ENCODE results near the gene TMED10.
"Not testable (repeated sequence)": the region's sequence is repeated elsewhere in the genome, so short reads cannot be mapped to it uniquely, and the experiment has no call there.

Gene TMED10

DNA sequence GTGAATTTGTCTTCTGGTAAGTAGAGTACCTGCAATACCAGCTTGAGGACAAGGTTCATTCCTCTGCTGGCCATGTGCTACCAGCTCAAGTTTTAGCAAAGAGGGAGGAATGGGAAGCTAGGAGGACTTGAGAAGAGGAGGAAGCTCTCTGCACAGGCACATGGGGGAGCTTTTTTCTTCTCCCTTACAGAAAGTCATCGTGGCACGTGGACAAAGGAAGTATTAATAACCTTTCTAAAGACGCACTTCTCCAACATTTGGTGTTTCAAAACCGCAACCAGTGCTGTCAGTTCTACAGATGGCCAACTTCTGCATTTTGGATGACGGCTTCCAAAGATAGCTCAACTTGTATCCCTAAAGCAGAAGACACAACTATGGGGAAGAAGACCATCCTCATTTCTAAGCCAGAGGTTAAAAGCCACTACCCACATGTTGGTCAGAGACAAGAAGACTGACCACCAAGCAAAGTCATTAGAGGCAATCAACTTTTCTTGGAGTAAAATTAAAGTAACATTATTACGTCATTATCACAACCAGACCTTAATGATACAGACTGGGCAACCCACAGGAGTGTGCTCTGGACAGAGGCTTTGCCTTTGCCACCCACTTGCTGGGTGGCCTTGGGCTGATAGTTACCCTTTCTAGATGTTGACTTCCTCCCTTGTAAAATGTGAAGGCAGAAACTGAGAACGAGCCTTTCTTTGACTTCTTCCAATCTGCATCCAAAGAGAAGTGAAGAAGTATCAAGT is 12.3 kb upstream of the TMED10 start:
- DNase-seq: no peak

DNA sequence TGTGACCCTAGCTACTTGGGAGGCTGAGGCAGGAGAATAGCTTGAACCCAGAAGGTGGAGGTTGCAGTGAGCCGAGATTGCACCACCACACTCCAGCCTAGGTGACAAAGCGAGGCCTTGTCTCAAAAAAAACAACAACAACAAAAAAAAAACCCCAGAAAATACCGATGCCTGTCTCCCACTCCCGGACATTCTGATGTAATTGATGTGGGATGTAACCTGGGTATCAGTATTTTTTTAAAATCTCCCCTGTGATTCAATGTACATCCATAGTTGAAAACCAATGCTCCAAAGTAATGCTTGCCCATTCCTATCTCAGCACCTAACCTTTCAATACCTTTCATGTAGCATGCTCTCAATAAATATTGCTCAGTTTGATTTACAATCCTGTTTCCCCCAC is 11.7 kb upstream of the TMED10 start:
- no peak for DNase-seq

DNA sequence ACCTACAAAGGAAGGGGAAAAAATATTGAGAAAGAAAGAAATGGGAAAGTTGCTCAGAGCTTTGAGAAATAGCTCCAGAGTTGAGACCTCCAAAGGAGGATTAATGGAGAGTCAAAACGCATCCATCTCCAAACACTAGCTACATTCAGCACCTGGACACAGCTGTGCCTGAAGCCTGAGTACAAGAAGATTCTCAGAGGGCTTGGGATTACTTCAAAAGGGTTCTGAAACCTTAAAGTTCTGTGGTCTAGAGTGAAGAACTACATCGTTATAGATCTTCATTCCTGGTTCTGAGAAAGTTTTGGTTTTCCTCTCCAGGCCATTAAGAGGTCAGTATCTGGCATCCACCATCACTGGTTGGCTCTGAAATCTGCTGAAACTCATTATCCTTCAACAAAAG is 10.5 kb upstream of the TMED10 start:
- DNase-seq: no peak

DNA sequence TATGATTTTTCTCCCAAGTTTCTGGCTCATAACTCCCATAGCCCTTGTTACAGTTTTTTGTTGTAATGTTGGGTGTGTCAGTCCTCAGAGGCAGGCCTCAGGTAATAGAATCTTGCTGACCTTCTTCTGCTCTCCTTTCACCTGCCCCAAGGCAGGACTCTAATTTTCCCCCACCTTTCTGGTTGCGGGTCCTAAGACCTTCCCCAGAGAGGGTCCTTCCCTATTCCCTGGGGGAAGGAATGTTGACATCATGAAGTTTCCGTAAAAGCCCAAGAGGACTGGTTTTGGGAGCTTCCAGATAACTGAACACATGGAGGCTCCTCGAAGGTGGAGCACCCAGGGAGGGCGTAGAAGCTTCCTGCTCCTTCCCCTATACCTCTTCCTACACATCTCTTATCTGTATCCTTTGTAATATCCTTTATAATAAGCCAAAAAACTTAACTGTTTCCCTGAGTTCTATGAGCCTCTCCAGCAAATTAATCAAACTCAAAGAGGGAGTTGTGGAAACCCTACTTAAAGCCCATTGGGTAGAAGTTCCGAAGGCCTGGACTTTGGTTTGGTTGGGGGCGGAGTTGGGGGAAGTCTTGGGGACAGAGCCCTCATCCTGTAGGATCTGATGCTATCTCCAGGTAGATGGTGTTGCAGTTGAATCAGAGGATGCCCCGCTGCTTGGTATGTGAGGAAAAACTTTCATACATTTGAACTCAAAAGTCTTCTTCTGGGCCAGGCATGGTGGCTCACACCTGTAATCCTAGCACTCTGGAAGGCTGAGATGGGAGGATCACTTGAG is 9.0 kb upstream of the TMED10 start:
- no peak for DNase-seq

DNA sequence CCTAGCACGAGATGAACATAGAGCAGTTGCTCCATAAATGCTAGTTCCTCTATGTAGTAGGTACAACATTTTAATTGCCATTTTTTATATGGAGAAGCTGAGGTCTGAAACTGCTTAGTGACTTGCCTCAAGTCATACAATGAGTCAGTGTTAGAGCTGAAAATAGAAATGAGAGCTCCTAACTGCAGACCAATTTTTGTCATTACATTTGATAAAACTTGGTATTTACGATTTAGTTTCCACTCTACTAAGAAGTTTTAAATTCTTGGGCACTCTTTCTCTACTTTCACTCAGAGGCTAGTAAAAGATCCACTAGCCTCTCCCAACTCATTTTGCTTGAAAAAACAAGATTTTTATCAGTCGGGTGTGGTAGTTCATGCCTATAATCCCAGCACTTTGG is 8.1 kb upstream of the TMED10 start:
- DNase-seq: no peak

DNA sequence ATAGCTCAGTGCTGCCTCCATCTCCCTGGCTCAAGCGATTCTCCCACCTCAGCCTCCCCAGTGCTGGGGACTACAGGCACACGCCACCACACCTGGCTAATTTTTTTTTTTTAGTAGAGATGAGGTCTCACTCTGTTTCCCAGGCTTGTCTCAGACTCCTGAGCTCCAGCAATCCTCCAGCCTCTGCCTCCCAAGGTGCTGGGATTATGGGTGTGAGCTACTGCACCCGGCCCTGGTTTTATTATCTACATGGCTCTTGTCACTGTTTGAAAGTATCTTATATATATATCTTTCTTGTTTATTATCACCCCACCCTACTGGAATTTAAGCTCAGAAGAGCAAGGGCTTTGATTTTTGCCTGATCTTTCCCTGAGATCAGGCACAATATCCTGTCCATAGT is 7.6 kb upstream of the TMED10 start:
- no peak for DNase-seq

DNA sequence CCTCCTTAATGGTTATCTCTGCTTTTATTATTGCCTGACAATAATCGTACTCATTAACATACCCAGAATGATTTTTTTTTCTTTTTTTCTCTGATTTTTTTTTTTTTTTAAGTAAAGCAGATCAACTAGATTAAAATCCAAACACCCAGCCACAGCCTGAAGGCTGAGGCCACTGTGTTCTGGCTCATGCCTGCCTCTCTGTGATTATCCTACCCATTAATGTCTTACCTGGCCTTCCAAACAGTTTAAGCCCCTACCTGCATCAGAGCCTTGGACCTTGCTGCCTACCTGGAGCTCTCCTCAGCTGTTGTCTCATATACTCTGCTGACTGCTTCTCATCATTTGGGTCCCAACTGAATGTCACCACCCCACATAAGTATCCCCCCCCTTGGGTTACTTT is 6.8 kb upstream of the TMED10 start:
- DNase-seq: no peak

DNA sequence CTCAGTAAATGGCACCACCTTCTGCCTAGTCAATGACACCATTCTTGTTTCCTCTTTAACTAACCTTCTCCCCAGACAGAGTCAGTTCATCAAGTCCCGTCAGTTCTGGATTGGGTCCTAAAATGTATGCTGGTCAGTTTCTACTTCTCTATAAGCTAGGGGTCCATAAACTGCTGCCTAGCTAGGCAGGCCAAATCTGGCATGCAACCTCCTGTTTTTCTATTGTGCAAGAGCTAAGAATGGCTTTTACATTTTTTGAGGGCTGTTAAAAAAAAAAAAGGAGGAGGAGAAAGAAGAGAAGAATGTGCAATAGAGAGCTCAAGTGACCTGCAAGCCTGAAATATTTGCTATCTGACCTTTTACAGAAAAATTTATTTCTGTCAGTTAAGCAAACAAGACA is 6.4 kb upstream of the TMED10 start:
- no peak for DNase-seq

DNA sequence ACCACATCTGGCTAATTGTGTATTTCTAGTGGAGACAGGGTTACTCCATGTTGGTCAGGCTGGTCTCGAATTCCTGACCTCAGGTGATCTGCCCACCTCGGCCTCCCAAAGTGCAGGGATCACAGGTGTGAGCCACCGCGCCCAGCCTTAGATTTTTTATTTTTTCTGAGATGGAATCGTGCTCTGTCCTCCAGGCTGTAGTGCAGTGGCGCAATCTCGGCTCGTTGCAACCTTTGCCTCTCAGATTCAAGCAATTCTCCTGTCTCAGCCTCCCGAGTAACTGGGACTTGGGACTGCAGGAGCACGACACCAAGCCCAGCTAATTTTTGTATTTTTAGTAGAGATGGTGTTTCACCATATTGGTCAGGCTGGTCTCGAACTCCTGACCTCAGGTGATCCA is 5.8 kb upstream of the TMED10 start:
- not testable (repeated sequence) for DNase-seq

DNA sequence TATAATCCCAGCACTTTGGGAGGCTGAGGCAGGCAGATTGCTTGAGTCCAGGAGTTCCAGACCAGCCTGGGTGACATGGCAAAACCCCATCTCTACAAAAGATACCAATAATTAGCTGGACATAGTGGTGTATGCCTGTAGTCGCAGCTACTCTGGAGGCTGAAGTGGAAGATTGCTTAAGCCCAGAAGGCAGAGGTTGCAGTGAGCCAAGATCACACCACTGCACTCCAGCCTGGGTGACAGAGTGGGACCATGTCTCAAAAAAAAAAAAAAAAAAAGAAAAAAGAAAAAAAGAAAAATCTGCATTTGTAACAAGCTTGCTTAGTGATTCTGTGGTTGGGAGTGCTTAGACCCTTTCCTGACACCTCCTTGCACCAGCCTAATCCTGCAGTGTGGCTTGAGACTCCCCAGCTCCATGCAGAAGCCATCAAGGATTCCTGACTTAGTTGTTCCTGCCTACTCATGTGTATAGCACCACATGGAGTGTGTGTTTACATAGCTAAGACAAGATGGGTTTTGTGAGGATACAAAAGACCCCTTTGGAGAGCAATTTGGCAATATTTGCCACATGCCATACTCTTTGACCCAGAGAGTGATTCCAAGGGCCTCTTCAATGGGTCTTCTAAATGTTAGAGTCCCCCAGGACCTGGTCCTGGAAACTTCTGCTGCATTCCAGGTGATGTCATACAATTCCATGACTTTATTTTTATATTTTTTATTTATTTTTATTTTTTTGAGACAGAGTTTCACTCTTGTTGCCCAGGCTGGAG is 5.1 kb upstream of the TMED10 start:
- peak; percentile 3 for DNase-seq

DNA sequence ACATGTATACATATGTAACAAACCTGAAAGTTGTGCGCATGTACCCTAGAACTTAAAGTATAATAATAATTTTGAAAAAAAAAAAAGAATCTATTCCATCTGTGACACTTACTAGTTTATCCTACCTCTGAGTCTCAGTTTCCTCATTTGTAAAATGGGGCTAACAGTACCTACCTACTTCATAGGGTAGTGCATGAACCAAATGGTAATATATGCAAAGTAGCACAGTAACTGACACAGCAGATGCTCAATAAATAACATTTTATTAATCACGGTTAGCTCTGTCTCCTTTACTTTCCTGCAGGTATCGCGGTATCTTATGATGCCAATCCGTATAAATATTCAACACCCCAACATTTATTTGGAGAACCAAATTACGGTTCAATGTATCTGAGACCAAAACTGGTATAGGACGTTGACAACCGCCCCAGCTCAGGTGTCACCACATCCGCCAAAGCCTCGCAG is 703 bp downstream of the TMED10 start:
- no peak for DNase-seq

DNA sequence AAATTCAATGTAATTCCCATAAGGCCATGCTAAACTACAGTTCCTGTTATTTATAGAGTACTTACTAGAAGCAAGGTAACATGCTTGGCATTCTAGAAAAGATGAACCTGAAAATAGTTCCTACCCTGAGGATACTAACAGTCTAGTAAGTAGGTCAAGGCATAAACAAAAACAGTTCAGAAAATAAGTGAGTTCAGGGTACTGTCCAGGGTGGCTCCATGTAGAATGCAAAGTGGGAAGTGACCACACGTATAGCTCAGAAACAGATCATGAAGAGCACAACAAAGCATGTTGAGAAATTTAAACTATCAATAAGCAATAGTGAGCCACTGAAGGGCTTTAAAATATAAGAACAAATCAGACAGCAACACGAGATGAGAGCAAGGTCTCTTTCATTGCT is 2.3 kb downstream of the TMED10 start:
- no peak for DNase-seq

DNA sequence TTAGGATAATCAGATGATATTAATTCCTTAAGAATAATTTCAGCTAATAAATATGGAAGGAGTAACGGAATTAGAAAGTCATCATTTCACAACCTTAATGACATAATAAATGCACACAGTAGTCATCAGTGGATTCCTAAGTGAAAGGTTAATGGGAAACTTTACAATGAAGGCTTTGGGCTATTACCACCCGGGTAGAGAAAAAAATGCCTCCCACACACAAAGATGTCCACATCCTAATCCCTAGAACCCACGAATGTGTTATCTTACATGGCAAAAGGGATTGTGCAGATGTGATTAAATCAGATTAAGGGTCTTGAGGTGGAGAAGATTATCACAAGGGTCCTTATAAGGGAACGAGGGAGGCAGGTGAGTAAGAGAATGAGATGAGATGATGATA is 5.6 kb downstream of the TMED10 start:
- DNase-seq: no peak

DNA sequence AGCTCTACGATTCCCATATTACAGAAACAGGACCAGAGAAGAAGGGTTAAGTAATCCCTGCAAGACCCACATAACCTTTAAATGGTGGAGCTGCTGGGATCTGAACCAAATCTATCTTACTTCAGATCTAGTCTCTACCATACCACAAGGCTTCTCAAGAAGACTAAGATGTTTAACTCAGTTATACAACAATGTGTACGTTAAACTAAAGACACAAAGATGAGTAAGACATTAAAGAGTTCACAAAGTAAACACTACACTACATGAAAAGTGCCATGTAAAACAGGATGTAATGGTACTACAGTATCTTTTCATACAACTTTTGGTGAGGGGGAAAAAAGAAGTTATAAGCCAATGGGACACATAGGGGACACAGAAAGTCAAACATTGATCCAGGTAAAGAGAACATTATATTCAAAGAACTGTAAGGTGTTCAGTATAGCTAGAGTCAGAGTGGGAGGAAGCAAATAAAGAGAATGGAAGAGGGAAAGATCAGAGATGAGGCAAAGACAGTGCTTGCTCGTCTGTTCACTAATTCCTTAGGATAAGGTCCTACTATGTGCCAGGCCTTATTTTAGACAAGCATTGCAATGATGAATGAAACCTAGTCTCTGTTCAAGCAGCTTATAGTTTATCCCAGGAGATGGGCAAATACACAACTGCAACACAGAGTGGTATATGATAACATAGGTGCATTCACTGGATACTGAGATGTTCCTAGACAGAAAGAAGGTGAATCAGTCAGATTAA is 7.7 kb downstream of the TMED10 start:
- no peak for DNase-seq

DNA sequence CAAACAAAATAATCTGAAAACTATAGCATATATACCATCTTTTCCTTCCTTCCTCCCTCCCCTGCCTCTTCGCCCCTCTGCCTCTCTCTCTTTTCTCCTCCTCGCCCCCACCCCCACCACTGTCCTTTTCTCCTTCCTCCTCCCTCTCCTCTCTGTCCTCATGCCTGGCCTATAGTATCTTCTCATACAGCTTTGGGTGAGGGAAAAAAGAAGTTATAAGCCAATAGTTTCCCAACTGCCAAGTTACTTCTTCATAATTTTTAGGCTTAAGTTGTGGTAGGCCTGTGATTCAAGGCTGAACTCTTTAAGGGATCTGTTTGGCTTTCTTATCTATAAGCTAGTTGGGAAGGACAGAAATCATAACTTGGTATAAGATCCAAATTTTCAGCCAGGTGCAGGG is 9.1 kb downstream of the TMED10 start:
- DNase-seq: no peak

DNA sequence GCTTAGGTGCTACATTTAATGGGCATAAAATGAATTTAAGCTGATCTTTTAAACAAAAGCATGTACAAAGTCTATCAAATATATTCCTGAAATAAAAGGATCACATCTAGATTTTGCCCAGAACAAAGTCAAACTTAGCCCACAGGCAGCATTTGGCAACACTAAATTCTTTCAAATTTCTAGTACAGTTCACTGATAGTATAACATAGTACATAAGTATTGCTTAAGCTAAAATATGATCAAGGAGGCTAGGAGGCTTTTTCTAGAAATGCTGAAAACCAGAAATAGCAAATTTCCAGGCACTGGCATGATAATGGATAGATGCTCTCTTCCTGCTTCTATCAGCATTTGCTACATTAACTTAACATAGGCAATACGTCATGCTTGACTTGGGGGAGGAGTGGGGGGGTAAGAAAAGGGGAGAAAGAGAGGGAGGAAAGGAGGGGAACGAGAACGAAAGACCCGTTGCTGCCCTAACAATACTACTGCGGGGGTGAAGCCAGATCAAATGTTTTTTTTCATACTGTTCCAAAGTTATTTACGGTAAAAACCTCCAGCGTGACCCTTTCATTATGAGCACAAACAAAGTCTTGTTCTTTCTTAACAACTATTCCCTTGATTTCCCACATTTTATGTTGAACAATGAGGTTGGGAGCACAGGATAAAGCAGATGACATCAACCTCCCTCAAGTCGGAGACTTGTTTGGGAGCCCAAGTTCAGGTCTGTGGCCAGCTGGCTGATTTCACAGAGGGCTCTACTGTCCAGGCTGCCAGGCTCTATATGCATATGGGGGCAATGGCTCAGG is 10.6 kb downstream of the TMED10 start:
- DNase-seq: no peak

DNA sequence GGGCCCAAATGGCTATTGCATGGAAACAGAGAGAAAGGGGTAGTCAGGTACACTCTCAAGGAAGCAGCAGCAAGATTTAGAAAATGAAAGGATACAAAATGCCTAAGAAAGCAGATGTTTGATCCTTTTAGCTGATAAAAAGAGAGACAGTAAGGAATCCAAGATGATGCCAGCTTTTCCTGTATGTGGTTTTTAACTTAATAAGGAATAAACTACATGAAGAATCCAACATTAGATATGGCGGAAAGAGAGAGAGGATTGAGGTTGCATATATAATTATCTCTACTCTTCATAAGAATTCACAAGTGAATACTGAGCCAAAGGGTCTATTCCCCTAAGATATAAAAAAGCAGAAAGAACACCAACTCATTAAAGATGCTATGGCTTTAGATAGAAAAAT is 11.6 kb downstream of the TMED10 start:
- no peak for DNase-seq

DNA sequence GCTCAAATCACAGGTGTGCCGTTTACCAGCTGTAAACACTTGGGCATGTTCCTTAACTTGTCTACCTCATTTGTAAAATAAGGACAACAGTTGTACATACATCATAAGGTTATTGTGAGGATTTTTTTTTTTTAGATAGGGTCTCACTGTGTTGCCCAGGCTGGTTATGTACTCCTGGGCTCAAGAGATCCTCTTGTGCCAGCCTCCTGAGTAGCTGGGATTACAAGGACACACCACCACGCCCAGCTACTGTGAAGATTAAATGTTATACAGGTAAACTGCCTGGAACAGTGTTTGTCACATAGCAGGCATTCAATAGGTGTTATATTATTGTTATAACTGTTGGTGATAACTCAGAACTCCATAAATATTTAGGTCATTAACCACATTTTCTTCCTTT is 12.7 kb downstream of the TMED10 start:
- DNase-seq: no peak

DNA sequence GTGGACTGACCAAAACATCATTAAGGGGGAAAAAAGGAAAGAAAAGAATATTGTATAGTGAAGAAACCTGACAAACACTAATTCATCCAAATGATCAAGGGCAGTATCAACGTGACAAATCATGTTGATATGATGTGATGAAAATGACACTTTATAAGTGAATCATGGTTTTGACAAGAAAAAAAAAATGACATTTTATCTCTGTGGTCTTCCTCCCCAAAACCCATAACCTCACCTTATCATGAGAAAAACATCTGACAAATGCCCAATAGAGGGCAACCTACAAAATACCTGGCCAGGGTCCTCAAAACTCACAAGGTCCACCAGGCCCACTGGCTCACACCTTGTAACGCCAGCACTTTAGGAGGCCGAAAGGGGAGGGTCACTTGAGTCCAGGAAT is 13.8 kb downstream of the TMED10 start:
- no peak for DNase-seq

DNA sequence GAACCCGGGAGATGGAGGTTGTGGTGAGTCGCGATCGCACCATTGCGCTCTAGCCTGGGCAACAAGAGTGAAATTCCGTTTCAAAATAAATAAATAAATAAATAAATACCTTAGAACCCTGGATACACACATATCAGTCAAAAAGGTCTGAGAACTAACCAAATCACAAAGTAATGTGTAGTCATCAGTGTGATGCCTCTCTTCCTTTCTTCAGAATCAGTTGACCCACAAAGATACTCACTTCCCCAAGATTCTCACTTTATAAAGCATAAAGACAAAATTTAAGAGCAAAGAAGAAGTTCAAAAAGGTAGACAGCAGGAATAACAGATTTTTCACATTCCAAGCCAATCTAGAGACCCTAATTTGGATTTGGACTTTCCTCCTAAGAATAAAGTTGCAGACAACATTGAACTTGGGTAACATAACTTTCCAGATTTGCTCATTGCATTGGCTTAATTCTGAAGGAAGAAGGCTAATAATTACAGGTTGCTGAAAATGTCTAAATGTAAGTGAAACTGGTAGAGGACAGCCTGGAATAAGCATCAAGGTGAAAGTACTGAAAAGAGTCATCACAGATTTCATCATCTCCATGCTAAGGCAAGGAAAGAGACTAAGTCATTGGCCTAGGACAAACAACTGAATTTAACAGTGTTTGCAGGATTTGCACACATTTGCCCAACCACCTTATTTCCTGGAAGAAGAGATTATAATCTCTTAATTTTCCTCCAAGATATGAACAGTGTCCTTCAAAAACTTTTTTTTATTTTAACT is 17.4 kb downstream of the TMED10 start:
- no peak for DNase-seq

DNA sequence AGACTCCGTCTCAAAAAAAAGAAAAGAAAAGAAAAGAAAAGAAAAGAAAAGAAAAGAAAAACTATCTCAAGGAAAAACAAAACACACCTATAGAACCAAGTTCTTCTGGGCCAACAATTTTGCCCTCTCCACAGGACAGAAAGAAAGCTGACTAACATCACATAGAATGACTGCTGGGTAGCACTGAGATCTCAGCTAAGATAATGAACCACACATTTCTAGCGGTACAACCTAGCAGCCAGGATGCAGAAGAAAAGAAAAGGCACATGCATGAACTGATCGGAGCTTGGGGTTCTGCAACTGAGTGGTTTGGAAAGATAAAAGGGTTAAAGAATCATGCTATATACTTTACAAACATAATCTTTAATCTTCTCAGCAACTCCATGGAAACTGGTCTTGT is 19.5 kb downstream of the TMED10 start:
- DNase-seq: no peak

Measured in NCI-H1092 treated with DMSO at 0.1 percent for 48 hours (cell line).